HG03139 (cell line): ENCODE measurements around the gene RPL31.

Experiments
- ATAC-seq: cut with Tn5 transposase; IDR thresholded peaks from one replicate; pipeline ENCODE4 v1.9.1; 2021; ENCODE audit not compliant: unreplicated experiment

Gene RPL31

DNA sequence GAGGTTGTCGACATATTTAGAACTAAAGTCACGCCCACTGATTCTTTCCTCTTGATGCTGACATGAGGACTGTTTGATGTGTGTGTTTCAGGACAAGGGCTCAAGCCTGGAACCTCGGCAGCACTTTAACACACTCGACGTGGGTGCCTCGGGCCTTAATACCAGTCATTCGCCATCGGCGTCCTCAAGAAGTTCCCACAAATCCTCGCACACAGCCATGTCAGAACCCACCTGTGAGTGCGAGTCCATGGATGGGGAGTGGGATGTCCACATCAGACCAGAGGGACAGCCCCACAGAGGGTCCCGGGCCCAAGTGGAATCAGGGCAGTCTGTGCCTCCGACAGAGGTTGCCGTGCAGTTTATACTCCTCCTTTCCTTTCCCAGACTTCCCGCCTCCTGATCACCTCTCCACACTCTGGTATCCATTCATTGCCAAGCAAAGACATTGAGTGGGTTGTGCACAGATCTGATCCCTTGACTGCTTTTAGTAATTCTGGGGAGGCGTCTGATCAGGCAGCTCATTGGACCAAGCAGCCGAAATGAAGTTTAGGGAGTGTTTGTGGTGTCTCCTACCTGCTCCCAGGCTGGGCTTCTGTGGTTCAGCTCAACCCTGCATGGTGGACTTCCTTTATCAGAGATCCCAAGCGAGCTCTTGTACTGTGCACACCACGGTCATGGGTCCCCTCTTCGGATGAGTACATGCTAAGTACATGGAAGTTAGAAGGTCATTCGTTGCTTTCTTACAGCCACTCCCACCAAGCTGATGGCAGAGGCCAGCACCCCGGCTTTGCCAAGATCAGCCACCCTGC lies 27.2 kb upstream of the RPL31 start:
- ATAC-seq: no peak

DNA sequence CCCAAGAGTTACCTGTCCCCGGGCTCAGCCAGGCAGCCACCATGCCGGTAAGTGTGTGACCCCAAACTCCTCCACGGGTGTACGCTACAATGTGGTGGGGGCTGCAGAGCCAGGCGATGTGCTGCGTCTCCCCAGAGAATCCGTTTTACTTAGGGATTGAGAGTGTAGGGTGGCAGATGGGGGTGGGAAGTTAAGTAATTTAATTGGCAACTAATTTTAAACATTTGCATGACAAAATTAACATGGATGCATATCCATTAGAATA lies 26.6 kb upstream of the RPL31 start:
- no peak for ATAC-seq

- ATAC-seq: no peak
Measured at GRCh38 chr2:100976061-100976460, 26.0 kb upstream of the RPL31 start.

DNA sequence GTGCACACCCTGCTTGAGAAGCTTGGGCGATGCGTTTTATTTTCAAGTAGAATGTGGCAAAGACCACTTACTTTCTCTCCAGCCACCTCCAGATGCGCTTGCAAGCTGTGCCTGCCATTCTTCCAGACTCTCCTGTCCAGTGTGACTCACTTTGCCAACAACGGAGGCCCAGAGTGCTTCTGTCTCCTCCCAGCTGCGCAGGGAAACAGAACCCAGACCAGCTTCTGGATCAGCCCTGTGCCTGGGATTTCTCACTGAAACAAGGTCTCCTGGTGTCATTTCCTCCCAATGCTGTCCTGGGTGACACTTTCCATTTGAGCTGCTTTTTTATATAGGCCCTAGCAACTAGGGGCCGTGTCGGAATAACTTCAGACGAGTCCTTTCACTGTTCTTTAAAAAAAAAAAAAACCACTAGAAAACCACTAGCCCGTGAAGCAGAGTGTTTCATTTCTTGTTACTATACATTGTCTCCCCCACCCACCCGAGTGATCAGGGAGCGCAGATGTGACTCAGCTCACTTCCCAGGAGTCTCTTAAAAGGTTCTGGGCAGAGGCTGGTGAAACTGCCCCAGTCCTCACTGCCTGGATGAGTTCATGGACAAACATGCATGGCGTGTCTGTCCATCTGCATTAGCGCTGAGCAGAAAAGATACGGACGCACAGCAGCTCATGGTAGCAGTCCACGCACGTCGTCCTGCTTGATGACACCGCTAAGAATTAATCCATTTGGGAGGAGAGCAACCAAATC lies 25.3 kb upstream of the RPL31 start:
- no peak for ATAC-seq

DNA sequence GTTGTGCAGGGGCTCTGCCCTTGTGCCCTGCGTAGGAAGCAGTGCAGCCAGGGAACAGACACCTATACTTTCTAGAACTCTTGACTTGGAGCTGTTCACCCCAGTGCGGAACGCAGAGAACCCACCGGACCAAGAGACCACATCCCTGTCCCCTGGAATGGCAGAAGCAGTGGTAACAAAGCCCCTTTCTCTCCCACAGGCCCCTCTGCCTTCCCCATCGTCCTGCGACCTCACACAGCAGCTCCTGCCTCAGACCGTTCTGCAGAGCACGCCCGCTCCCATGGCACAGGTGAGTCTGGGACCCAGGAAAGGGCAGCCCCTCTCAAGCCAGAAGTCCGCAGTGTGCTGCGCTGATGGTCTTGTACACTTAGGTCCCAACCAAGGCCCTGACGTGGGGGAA lies 24.6 kb upstream of the RPL31 start:
- ATAC-seq: no peak

- no peak for ATAC-seq
Measured at GRCh38 chr2:100978582-100979191, 23.4 kb upstream of the RPL31 start.

DNA sequence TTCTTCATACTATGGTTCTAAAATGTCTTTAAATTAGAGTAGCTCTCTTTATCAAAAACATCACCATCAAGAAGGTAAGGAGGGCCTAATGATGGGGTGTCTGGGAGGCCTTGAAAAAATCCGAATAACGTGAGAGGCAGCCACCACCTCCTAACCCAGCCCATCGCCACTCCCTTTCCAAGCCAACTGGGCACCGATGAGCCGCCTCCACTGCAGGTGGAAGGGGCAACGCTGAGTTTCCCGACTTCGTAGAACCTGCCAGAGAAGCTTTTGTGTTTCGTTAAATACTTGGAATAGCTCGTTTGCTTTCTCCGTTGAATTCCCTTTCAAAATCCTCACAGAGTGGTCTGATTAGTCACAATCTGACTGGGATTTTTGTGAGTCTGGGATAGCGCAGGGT lies 22.0 kb upstream of the RPL31 start:
- ATAC-seq: no peak

GRCh38 chr2:100981011-100981410 lies 21.1 kb upstream of the RPL31 start:
- no peak for ATAC-seq

- ATAC-seq: no peak
Measured at GRCh38 chr2:100982431-100982861, 19.6 kb upstream of the RPL31 start.

DNA sequence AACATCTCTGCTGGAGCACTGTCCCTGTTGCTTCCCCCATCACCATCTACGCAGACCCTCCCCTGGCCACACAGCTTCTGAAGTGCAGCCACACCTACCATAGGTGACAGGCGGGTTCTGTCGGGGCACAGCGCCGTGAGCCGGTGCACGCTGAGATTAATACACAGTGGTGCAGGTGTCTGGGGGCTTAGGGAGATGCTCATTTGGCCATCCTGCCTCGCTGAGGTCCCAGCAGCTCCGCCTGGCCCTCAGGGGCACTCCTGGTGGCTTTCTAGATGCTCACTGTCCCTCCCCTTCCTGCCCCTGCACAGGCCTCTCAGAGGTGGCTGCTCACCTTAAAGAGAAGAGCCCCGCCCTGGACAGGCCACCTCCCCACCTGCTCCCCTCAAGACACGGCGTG lies 18.9 kb upstream of the RPL31 start:
- no peak for ATAC-seq

DNA sequence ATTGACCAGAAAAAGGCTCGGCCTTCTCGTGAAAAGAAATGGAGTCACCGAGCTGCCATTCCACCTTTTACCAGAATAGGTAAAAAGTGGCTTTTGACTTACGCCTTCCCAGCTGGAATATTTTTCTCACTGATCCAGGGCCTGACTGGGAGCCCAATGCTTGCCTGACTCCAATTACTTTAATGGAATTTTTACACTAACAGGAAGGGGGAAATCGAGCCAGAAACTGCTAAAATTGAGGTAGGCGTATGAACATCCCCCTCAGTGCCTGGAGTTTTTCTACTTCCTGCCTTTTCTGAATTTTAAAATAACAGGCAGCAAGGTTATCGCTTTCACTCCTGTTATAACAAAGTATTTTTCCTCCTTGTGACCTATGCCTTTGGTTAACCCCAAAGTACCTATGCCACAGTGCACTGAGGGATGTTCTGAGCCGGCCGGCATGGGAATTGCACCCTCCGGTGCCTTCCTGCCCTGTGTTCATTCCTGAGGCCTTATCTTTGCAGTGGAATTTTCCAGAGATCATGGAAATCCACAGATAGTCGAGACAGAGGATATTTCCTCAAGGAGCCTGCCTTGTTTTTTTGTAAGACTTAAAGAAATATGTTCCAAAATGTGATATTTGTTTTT lies 18.3 kb upstream of the RPL31 start:
- ATAC-seq: no peak

GRCh38 chr2:100984892-100985307 lies 17.2 kb upstream of the RPL31 start:
- ATAC-seq: no peak

DNA sequence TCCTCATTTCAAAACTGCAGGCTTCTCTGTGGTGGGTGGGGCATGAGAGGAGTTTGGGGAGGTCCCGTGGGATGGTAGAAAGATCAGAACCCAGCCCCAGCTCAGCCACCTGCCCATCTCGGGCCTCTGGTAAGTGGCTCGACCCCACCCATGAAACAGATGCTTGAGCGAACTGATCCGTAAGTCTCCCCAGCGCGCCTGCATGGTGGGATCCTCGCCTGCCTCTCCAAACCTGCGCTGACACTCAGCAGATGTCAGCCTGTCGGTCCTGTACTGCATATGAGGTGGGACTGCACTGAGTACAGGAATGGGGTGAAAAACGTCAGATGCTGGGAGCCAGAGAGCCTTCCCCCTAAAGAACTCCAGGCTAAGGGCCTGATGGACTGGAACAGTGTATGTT lies 15.9 kb upstream of the RPL31 start:
- ATAC-seq: no peak

DNA sequence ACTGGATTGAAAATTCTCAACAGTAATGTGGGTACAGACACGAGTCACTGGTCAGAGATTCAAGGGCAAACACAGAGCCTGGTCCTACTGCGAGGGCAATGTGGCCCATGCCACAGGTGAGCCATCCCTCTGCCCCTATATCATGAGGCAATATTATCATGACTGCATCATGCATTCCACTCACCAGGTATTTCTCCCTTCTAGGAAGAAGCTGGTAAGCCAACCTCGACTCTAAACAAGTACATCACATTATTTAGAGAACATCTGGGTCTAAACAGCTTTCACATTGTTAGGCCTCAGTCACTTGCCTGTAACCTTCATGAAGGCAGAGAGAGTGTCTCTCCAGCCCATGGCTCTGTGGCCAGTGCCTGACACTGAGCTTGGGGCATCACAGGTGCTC lies 14.6 kb upstream of the RPL31 start:
- ATAC-seq: no peak

- no peak for ATAC-seq
Measured at GRCh38 chr2:100987974-100988373, 14.1 kb upstream of the RPL31 start.

- ATAC-seq: no peak
Measured at GRCh38 chr2:100988630-100989417, 13.3 kb upstream of the RPL31 start.

DNA sequence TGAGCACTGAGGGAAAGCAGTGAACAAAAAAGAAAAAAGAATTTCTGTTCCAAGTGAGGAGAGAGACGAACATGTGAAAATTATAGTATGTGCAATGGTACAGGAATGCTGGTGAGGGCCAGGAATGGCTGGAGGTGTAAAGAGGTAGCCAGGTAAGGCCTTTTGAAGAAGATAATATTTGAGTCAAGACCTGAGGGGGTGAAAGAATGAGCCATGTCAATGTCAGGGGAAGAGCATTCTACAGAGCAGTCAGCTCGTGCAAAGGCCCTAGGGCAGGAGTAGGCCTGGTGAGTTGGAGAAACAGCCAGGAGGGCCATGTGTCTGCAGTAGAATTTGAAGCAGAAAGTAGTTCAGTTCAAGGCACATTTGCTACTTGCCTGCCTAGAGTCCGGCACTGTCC lies 12.4 kb upstream of the RPL31 start:
- no peak for ATAC-seq

GRCh38 chr2:100990166-100990565 lies 11.9 kb upstream of the RPL31 start:
- ATAC-seq: no peak

DNA sequence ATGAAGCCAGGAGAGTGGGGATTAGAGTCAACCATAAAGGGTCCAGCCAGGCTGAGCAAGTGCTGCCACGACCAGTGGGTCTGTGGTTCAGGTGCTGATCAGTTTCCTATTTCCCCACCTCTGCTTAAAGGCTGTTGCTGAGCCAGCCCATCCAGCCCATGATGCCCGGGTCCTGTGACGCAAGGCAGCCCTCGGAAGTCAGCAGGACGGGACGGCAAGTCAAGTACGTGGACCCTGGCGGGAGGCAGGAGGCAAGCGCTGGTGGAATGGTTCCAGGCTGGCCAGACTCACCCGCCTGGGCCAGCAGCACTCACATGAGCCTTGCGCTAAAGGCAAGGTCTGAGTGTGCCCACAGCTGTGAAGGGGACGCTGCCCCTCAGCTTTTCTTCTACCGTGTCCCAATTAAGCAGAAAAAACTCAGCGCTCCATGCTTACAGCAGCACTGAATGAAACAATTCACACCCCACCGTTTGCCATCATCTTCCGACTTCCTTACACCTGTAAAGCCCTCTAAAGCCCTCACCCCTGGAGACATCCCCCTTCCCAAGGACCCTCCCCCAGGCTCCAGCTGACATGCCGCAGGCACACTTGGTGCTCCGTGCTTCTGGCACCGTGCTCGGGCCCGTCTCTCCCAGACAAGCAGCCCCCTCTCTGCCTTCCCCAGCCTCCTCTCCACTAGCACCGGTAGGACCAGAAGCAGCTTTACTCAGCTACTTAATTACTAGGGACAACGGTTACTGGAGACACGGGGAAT lies 11.3 kb upstream of the RPL31 start:
- no peak for ATAC-seq

GRCh38 chr2:100991404-100991773 lies 10.7 kb upstream of the RPL31 start:
- ATAC-seq: no peak
